Measurements from ENCODE around the gene AMPD3.
"Not testable (repeated sequence)": the region's sequence is repeated elsewhere in the genome, so short reads cannot be mapped to it uniquely, and the experiment has no call there.

The AMPD3 gene
- total RNA-seq: 28.4 to 32.9 reads per million in 2 donors

DNA sequence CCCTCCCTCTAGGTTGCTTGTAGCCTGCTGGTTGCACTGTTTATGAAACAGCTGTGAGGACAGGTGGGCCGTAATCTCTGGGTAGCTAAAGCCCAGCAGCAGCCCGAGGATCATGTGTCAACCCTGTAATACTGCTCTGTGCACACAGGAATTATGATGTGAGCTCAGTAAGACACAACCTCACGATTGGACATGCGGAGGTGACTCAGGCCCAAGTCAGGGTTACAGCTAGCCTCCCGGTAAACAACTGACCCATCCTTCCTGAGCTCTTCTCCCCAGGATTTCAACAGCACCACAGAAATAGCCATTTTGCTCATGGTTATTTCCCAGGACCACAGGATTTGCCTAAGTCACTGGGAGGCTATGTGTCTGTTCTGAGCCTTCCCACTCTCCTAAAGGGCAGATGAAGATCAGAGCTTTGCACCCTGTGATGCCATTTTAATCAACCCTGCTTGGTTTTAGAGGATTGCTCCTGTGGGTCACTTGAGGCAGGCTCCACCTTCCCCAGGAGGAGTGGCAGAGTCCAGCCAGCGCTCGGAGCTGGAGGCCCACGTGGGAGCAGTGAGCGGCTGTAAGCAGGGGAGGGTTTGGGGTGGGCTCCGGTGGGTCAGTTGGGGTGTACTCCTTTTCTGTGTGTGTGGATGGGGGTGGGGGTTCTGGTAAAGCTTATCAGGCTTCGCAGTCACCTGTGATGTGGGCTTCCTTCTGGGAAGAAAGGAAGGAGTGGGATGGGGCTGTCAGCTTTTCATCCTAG lies at the start of gene AMPD3:
AMPD3 (plus strand) TSS at position 387 of the 754 bp plus-strand sequence. CDS start 6,256 bp downstream, outside the sequence.
- DNase-seq: no peak

DNA sequence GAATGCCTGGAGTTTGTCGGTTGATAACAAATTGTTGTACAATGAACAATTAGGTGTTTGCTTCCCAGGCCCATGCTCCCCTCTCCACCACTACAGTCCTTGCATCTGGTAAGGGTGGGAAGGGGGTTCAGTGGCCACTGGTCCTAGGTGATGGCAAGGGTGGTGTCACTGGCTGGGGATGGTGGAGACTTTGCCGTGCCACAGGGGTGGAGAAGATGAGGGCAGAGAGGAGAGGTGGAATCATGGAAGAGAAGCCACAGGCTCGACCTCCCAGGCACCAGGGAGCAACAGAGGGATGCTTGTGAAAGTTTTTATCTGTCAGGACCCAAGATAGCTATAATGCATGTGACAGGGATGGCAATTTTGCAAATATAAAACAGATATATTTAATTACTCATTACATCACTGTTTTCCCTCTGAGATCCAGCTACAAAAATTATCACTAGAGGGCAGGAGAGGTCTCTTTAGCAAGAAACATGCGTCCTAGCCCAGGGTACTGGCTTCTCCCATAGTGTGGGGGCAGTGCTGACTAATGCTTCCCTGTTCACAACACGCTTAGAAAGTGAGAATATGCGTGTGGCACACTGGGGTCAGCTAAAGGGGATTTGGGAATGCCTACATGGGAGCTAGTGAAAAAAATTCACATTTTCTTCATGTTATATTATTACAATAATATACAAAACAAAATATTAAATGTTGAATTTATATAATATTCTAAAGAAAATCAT lies 49.0 kb upstream of the AMPD3 start:
- peak in 4 of 5 experiments; percentile 8 to 57 (median 18) for DNase-seq

DNA sequence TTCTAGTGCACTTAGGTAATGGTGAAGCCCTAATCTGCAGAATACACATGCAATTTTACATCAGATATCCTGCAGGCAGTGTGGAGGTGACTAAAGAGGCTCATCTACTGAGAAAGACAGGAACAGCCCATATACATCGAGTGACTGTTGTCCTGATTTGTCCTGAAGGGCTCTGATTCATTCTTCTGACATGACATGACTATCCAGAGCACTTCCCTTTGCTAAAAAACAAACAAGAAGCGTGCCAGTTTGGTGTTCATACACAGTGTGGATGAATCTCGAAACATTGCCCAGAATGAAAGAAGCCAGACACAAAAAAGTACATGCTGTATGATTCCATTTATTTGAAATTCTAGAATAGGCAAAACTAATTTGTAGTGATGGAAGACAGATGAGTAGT lies 48.0 kb upstream of the AMPD3 start:
- no peak for DNase-seq

DNA sequence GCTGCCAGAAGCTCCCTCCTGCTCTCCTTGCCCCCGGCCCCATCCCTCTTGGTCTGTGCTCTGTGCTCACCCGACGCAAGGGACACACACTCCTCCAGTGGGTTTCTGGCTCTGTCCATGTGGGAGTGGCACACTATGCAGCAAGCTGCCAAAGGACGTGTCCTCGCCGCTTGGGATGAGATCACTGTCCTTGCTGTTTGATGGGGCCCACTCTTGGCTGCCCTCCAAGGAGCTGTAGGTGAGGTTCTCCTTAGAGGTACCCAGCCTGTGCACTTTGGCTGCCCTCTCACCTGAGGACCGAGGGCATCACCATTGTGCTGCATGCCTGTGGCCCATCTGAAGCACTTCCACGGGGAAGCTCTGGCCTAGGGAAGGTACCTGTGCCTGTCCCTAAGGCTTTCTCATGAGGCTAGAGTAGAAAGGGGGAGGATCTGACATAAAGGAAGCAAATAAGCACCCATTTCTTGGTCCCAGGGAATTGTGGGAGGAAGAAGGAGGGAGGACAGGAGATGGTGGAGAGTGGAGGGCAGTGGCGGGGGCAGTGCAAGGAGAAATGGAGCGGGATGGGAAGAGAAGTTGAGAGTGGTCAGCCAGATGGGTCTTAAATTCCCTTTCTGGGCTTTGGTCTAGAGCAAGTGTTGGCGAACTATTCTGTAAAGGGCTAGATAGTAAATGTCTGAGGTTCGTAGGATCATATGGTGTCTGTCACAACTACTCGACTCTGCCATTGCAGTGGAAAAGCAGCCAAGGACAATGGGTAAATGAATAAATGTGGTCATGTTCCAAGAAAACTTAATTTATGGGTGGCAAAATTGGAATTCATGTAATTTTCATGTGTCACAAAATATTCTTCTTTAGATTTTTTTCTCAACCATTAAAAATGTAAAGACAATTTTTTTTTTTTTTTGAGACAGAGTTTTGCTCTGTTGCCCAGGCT lies 47.0 kb upstream of the AMPD3 start:
- DNase-seq: no peak

DNA sequence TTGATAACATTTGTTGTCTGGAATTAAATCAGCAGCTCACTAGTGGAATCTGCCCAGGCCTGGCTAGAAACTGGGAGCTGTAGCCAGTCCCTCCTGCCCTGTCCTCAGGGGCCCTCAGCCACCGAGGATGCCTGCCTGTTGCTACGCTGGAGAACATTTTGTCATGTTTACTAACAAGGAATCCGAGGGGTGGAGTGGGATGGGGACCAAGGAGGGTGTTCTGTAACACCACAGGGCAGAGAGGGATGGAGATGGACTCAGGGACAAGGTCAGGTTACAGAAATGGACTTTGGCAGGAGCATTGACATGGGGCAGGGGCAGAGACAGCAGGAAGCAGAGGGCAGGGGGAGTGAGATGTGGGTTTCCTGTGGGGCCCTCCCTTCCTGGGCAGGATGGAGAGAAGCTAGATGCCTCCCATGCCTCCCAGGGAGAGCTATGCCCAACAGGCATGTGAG lies 45.8 kb upstream of the AMPD3 start:
- no peak for DNase-seq

DNA sequence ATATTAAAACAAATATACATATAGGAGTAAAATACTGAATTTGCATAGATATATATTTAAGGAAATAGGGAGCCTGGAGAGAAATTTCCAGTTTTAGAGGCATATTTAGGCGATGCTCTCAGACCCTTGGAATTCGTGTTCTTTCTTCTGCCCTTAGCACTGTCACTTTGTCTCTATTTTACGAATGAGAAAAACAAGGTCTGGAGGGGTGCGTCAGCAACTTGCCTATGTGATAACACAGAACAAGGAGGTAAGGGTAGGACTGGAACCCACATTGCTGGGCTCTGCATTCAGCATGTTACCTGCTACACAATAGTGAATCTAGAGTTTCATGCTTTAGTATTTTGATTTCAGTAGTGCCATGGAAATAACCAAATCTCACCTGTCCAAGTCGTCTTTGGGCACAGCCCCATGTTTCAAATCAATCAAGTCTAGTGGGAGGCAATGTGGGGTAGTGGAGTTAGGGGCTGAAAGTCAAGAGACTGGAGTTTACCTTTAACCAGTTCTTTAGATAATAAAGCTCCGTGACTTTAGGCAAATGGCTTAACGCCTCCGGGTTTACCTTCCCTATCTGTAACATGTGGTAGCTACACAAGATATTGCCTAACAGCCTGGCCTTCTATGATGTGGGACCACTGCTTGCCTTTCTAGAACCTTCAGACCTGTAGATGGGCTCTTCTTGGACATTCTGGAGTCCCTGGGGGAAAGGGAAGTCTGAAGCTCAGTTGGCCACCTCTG lies 44.8 kb upstream of the AMPD3 start:
- DNase-seq: no peak

DNA sequence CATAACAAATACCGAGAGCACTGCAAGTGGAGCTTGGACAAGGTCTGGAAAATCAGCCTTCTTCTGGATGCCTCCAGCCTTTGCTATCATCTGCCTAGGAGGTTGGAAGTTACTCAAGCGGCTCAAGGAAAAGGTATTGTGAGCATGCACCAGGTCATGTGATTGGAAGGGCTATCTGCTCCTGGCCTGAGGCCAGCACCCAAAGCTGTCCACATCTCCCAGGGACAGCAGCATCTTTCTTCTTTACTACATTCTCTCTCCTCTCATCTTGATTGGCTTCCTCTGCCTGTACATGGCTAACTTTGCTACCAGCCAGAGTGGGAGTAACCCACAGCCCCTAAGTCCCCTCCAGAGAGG lies 44.2 kb upstream of the AMPD3 start:
- DNase-seq: no peak

DNA sequence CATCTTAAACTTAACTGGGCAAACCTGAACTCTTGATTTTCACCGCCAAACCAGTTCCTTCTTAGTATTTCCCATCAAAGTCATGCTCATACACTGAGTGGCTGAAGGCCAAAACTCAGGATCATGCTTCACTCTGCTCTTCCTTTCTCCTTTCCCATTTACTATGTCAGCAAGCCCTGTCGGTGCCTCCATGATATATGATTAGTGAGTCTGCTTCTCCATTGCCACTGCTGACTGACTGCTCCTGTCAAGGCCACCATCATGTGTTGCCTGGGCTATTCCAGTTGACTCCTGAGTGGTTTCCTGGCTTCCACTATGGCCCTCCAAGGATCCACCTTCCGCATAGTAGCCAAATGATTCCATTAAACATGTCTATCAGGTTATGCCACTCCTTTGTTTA lies 42.8 kb upstream of the AMPD3 start:
- DNase-seq: no peak

DNA sequence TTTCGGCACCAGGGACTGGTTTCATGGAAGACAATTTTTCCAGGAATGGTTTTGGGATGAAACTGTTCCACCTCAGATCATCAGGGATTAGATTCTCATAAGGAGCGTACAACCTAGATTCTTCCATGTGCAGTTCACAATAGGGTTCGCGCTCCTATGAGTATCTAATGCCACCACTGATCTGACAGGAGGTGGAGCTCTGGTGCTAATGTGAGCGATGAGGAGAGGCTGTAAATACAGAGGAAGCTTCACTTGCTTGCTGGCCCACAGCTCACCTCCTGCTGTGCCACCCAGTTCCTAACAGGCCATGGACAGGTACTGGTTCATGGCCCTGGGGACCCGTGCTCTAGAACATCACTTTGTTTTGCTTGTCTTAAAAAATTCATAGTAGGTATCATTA lies 41.8 kb upstream of the AMPD3 start:
- DNase-seq: peak in 3 of 5 experiments; percentile 12 to 70 (median 15)

DNA sequence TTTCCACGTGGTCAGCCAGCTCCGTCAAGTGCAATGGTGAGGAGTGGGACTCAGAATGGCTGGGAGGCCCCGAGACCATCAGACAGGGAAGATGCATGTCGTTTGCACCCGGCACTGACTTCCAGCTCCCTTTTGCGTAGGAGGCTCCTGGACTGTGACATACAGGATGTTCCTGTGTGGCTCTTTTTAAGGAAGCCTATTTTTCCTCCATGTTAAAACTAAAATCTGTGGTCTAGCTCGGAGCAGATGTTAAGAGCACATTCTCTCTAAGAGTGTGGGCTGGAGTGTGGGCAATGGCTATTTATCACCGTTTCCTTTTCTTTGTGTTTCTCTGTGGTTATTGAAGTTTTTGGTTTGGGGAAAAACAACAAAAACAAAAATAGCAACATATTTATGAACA lies 40.9 kb upstream of the AMPD3 start:
- DNase-seq: no peak

DNA sequence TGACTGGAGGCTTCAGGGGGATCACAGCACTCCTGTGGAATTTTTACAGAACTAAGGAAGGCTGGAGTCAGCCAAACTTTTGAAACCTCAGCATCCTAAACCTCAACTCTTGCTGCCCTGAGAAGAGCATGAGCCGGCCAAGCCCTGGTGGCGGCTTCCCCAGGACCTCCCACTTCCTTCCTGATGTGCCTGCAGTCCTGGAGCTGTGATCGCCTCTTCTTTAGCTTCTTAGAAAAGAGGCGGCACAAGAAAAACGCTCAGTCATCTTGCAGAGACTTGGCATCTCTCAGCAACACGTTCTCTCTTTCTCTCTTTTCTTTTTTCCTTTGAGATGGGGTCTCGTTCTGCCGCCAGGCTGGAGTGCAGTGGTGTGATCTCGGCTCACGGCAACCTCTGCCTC lies 40.4 kb upstream of the AMPD3 start:
- DNase-seq: peak in 2 of 5 experiments; percentile 12 to 43

DNA sequence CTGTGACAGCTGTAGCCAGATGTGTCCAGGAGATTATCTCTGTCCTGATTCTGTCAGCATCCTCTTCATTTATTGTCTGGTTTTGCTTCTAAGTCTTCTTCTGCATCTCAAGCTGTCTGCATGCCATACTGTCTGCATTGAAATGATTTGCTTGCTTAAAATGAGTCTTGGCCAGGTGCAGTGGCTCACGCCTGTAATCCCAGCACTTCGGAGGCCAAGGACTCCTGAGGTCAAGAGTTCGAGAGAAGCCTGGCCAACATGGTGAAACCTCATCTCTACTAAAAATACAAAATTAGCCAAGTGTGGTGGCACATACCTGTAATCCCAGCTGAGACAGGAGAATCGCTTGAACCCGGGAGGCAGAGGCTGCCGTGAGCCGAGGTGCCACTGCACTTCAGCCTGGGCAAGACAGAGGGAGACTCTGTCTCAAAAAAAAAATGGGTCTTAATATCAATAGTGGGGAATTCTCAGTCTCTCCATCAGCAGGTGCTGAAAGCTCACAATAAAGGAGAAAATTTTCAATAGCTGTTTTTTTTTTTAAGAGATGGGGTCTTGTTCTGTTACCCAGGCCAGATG lies 39.2 kb upstream of the AMPD3 start:
- no peak for DNase-seq

DNA sequence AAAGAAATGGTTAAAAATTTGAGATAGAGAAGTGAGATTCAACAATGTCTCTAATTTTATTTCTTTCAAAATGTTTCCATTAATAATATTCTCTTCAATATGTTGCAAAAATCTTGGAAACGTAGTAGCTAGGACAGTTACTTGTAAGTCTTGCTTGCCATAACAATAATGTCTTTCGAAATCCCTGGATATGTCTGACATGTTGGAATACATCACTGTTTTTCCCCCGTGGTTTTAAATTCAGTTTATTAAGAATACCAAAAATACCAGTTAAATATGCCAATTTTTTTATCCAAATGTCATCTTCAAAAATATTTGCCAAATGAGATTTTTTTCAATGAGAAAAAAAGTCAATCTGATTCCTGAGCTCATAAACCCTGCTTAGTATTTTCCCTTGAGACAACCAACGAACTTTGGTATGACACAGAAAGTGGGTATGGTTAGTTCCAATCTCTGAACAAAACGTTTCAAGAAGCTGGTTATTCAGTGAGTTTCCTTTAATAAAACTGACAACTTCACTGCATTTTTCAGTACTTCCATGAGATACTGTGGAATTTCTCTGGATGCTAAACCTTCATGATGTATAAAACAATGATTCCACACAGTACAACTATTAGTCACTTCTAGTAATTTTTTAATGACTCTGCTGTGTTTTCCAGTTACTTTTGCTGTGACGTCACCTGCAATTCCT lies 36.7 kb upstream of the AMPD3 start:
- DNase-seq: no peak

DNA sequence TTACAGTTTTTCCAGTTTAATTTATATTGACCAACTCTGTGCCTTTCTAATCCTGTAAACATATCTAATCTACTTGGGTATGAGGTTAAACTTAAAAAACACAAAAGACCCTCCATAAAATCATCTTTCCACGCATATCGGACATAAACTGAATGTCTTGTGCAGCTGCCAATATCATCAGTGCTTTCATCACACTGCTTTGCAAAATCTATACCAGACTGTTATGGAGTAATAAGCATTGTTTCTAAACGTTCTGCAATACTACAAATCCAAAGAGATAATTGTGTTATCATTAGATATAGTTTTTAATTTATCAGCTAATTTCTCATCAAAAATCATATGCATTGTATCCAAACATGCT lies 36.1 kb upstream of the AMPD3 start:
- DNase-seq: no peak

DNA sequence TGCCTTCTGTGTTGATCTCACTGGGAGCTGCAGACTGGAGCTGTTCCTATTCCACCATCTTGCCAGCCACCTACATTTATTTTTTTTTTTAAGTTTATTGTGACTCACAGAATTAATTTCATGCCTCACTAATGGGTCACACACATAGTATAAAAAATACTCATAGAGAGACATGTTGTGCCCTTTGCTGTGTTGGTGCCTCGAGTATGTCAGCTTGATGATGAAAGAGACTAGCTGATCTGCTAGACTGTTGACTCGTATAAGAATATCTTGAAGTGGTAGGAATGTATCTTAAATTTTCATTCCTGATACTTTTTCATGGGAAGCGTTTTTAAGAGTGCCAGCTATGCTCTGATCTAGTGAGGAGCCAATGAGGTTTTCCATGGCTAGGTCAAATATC lies 28.6 kb upstream of the AMPD3 start:
- DNase-seq: no peak

DNA sequence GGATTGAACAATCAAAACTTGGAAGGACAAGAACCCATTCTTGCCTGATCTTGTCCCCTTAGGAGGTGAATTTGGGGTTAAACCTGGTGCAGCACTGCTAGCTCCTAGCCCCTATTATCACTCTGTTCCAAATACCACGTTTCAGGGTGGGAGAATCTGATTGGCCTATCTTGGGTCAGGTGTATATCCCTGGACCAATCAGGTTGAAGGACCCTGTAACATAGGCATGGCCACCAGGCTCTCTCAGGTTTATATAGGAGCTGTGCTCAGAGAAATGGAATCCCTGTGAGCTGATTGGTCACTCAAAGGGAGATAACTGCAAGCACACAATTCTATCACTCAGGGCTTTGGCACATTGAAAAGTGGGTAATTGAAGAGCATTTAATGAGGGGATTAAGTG lies 26.6 kb upstream of the AMPD3 start:
- no peak for DNase-seq

DNA sequence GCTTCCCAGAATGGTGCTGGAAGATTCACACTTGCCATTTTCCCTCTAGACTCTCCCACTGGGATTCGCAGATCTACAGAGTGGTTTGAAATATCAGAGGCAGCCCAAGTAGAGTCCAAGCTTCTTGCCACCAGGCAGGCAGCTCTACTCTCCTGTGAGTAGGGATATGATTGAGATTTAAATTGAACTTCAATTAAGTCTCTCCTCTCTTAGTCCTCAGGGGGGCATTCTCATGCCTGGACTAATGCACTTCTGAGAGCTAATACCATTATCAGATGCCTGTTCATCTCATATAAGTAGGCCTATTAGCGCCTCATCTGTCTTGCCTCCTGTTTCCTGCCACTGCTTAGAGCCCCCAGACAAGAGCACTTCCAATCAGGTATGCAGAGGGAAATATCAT lies 25.5 kb upstream of the AMPD3 start:
- DNase-seq: no peak

DNA sequence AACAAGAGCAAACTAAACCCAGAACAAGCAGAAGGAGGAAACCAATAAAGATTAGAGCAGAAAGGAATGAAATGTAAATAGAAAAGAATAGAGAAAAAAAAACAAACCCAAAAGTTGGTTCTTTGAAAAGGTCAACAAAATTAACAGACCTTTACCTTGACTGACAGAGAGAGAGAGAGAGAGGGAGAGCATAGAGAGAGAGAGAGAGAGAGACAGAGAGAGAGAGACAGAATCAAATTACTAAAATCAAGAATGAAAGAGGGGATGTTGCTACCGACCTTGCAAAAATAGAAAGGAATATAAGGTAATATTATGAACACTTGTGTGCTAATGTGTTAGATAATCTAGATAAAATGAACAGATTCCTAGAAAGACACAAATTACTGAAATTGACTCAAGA lies 22.6 kb upstream of the AMPD3 start:
- DNase-seq: no peak

DNA sequence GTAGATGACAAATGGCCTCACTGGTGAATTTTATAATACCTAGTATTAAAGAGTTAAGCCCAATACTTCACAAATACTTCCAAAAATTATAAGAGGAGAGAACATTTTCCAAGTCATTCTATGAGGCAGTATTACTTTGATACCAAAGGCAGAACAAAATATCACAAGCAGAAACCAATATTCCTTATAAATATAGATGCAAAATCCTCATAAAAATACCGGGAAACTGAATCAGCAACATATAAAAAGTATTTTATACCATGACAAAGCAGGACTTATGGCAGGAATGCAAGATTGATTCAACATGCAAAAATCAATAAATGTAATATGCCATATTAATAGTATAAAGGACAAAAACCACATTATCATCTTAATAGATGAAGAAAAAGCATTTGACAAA lies 22.1 kb upstream of the AMPD3 start:
- no peak for DNase-seq

DNA sequence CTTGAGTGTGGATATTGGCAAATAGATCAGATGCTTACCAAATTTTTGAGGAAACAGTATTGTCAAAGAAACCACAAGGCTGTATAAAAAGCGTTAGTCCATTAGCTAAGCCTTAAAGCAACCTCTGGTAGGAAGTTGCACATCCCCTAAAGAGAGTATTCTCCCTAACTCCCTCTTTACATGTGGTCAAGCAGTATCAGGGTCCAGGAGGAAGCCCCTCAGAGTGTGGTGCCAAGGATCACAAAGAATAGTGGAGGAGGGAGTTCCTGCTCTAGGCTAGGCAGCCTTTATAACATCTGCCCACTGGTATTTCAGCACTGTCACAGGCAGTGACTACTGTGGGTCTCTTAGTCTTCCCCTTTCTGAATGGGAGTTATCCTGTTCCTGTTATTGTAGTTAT lies 18.8 kb upstream of the AMPD3 start:
- no peak for DNase-seq

DNA sequence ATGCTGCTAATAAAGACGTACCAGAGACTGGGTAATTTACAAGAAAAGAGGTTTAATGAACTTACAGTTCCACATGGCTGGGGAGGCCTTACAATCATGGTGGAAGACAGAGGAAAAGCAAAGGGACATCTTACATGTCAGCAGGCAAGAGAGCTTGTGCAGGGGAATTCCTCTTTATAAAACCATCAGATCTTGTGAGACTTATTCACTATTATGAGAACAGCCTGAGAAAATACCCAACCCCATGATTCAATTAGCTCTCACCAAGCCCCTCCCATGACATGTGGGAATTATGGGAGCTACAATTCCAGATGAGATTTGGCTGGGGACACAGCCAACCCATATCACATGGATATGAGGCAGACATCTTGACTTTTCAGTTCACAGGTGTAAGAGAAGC lies 18.4 kb upstream of the AMPD3 start:
- not testable (repeated sequence) for DNase-seq

DNA sequence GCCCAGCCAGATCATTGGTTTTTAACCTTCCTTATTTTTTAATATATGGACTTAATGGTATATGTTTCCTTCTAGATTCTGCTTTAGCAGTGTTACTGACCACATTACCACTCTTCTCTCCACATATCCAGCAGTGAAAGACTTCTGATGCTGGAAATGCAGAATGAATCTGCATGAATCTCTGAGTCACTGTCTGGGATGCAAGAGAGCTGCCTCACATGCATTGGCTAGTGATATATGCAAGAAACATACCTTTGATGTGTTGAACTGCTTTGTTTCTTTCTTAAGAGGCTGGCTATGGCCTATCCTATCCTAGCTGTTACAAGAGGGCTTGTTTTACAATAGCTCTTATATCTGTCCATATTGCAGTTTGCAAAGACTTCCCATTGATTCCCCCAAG lies 16.6 kb upstream of the AMPD3 start:
- no peak for DNase-seq

All from T-helper 2 cell (primary cell).